H1 (cell line): ENCODE data around the gene PLEKHG4. TPM values are rescaled to one million over a fixed set of nuclear protein-coding genes. Genes with fewer than 3 reads are reported as not detected.

Experiments used
- CTCF ChIA-PET: fragments of 300-600 bp; sonication (Branson Sonifier 250); formaldehyde crosslinking; loops from one replicate; lab custom pipeline; 2021; ENCODE audit not compliant: partially characterized antibody; lab: Charles Lee
- POLR2A ChIA-PET: fragments of 300-600 bp; sonication (Branson Sonifier 250); formaldehyde crosslinking; loops from one replicate; lab custom pipeline; 2021; ENCODE audit warnings: inconsistent platforms; ENCODE audit not compliant: partially characterized antibody; lab: Charles Lee
- DNase-seq, 2 experiments: peaks; one replicate each; pipeline versions ENCODE4 v3.0.0 to v3.0.0-alpha.2; 2010 to 2022; ENCODE audit warnings: low spot score in 2 of 2, low read depth in 1 of 2, mixed read lengths in 1 of 2
- FAIRE-seq: peaks from 2 replicates; lab custom pipeline; 2011; peaks lifted over from hg19 to GRCh38; lab: Jason Lieb, UNC
- H2AFZ ChIP-seq: 2 replicates; pipeline ENCODE4 v1.8.1; 2012; ENCODE audit warnings: low read length, inconsistent platforms
- H2AK5ac ChIP-seq: 2 replicates; pipeline ENCODE4 v1.6.1; 2013; ENCODE audit warnings: low read depth, low read length
- H2BK120ac ChIP-seq: replicated peaks from 2 replicates; pipeline ENCODE3; 2013; ENCODE audit warnings: low read depth, low read length, inconsistent platforms
- H2BK12ac ChIP-seq: 2 replicates; pipeline ENCODE4 v1.6.1; 2013; ENCODE audit warnings: low read depth, low read length
- H2BK15ac ChIP-seq: 2 replicates; pipeline ENCODE4 v1.6.1; 2013; ENCODE audit warnings: low read length
- H2BK20ac ChIP-seq: 2 replicates; pipeline ENCODE4 v1.6.1; 2013; ENCODE audit warnings: low read length
- H2BK5ac ChIP-seq: 2 replicates; pipeline ENCODE4 v1.6.1; 2013; ENCODE audit warnings: low read depth, low read length
- H3K14ac ChIP-seq: 2 replicates; pipeline ENCODE4 v1.6.1; 2013; ENCODE audit warnings: inconsistent platforms; ENCODE audit not compliant: insufficient read length
- H3K18ac ChIP-seq: 2 replicates; pipeline ENCODE4 v1.6.1; 2013; ENCODE audit warnings: low read length; ENCODE audit errors: extremely low read depth
- H3K23ac ChIP-seq: 2 replicates; pipeline ENCODE4 v1.6.1; 2013; ENCODE audit warnings: inconsistent platforms; ENCODE audit not compliant: insufficient read length
- H3K23me2 ChIP-seq: 2 replicates; pipeline ENCODE4 v1.6.1; 2013; ENCODE audit warnings: low read depth, low read length
- H3K27ac ChIP-seq: 2 replicates; pipeline ENCODE4 v1.6.1; 2011; ENCODE audit warnings: low read depth, low read length, inconsistent platforms
- H3K27me3 ChIP-seq, 4 experiments: replicated peaks in 1 of 4; 1 replicate in 1 of 4; 2 replicates in 3 of 4; pipeline versions ENCODE4 v1.6.1 to v1.8.1; 2011 to 2013; ENCODE audit warnings: low read length in 3 of 4, mild to moderate bottlenecking in 3 of 4, inconsistent platforms in 2 of 4, mixed read lengths in 2 of 4, moderate library complexity in 1 of 4; ENCODE audit not compliant: control insufficient read depth in 3 of 4, insufficient read depth in 3 of 4; ENCODE audit errors: extremely low read depth in 1 of 4
- H3K36me3 ChIP-seq, 4 experiments: 2 replicates each; pipeline versions ENCODE4 v1.6.1 to v1.8.1; 2011 to 2013; ENCODE audit warnings: mild to moderate bottlenecking in 4 of 4, low read length in 3 of 4, moderate library complexity in 2 of 4, control low read depth in 1 of 4, inconsistent platforms in 1 of 4; ENCODE audit not compliant: insufficient read depth in 4 of 4, control insufficient read depth in 2 of 4
- H3K4ac ChIP-seq: replicated peaks from 2 replicates; pipeline ENCODE3; 2013; ENCODE audit warnings: low read length, low read depth, mixed read lengths, inconsistent platforms; ENCODE audit not compliant: insufficient read length
- H3K4me1 ChIP-seq, 4 experiments: replicated peaks in 1 of 4; 1 replicate in 1 of 4; 2 replicates in 3 of 4; pipeline versions ENCODE4 v1.6.1 to v1.8.1; 2011 to 2013; ENCODE audit warnings: low read length in 3 of 4, inconsistent platforms in 2 of 4, mixed read lengths in 1 of 4; ENCODE audit not compliant: insufficient read depth in 4 of 4, control insufficient read depth in 3 of 4
- H3K4me2 ChIP-seq, 2 experiments: 2 replicates each; pipeline versions ENCODE4 v1.6.1 to v1.8.1; 2011 to 2013; ENCODE audit warnings: low read depth in 2 of 2, low read length in 2 of 2, control low read depth in 1 of 2, inconsistent platforms in 1 of 2, mild to moderate bottlenecking in 1 of 2; ENCODE audit not compliant: insufficient read depth in 1 of 2
- H3K4me3 ChIP-seq, 4 experiments: fragments of 200-600, 300-600 bp in 1 of 4; sonication (generic), shearing (Covaris generic), sonication (Bioruptor Twin) in 1 of 4; 2 replicates each; pipeline versions ENCODE4 v1.5.1 to v1.8.1; 2011 to 2016; ENCODE audit warnings: low read length in 4 of 4, low read depth in 3 of 4, control low read depth in 2 of 4, inconsistent platforms in 2 of 4, mild to moderate bottlenecking in 2 of 4, mixed read lengths in 1 of 4, moderate library complexity in 1 of 4; ENCODE audit not compliant: insufficient read depth in 2 of 4; ENCODE audit errors: extremely low read depth in 1 of 4
- H3K56ac ChIP-seq: replicated peaks from 2 replicates; pipeline ENCODE3; 2013; ENCODE audit warnings: low read depth, mild to moderate bottlenecking, mixed read lengths, low read length, inconsistent platforms; ENCODE audit not compliant: insufficient read length
- H3K79me1 ChIP-seq: 2 replicates; pipeline ENCODE4 v1.6.1; 2013; ENCODE audit warnings: low read depth, low read length, control low read depth
- H3K79me2 ChIP-seq, 2 experiments: 2 replicates each; pipeline versions ENCODE4 v1.6.1 to v1.8.1; 2012 to 2013; ENCODE audit warnings: low read length in 2 of 2, mild to moderate bottlenecking in 2 of 2, inconsistent platforms in 1 of 2; ENCODE audit not compliant: insufficient read depth in 2 of 2, control insufficient read depth in 1 of 2
- H3K9ac ChIP-seq, 4 experiments: replicated peaks in 1 of 4; 1 replicate in 1 of 4; 2 replicates in 3 of 4; pipeline versions ENCODE4 v1.6.1 to v1.8.1; 2011 to 2013; ENCODE audit warnings: low read depth in 3 of 4, low read length in 3 of 4, control low read depth in 2 of 4, mild to moderate bottlenecking in 2 of 4, moderate library complexity in 2 of 4, inconsistent platforms in 1 of 4; ENCODE audit errors: extremely low read depth in 1 of 4
- H3K9me3 ChIP-seq, 2 experiments: 2 replicates each; pipeline versions ENCODE4 v1.6.1 to v1.8.1; 2012 to 2013; ENCODE audit warnings: mild to moderate bottlenecking in 2 of 2, moderate library complexity in 2 of 2, control low read depth in 1 of 2, inconsistent platforms in 1 of 2, low read depth in 1 of 2, low read length in 1 of 2, mixed read lengths in 1 of 2; ENCODE audit not compliant: insufficient read depth in 2 of 2
- H4K20me1 ChIP-seq, 2 experiments: replicated peaks in 1 of 2; 2 replicates each; pipeline versions ENCODE3 to v1.8.1; 2011 to 2013; ENCODE audit warnings: inconsistent platforms in 2 of 2, low read length in 2 of 2, mild to moderate bottlenecking in 1 of 2; ENCODE audit not compliant: insufficient read depth in 2 of 2, control insufficient read depth in 1 of 2
- H4K5ac ChIP-seq: 2 replicates; pipeline ENCODE4 v1.6.1; 2013; ENCODE audit warnings: low read length, low read depth, mixed read lengths, inconsistent platforms; ENCODE audit not compliant: insufficient read length
- H4K8ac ChIP-seq: 2 replicates; pipeline ENCODE4 v1.8.0; 2013; ENCODE audit warnings: mild to moderate bottlenecking, moderate library complexity, low read length, inconsistent platforms; ENCODE audit not compliant: insufficient read depth; ENCODE audit errors: extremely low read depth
- H4K91ac ChIP-seq: replicated peaks from 2 replicates; pipeline ENCODE3; 2013; ENCODE audit warnings: low read length, mixed read lengths, inconsistent platforms; ENCODE audit not compliant: insufficient read length
- FOSL1 ChIP-seq: IDR thresholded peaks from 2 replicates; pipeline ENCODE4 v1.6.1; 2011; ENCODE audit warnings: mild to moderate bottlenecking, low read depth, low read length, moderate library complexity; ENCODE audit not compliant: insufficient read depth
- MAFK ChIP-seq: IDR thresholded peaks from 2 replicates; pipeline ENCODE4 v1.6.1; 2012; ENCODE audit warnings: low read depth, mild to moderate bottlenecking, improper control_type of control experiment, low read length
- NRF1 ChIP-seq: IDR thresholded peaks from 2 replicates; pipeline ENCODE4 v1.6.1; 2011; ENCODE audit warnings: mild to moderate bottlenecking, low read depth, low read length, improper control_type of control experiment
- PHF8 ChIP-seq: fragments of 200-600 bp; sonication (generic); conservative IDR thresholded peaks from 2 replicates; pipeline ENCODE4 v1.7.1; 2012; ENCODE audit warnings: low read depth, mild to moderate bottlenecking, inconsistent platforms, low read length, moderate library complexity
- RAD21 ChIP-seq, 2 experiments: IDR thresholded peaks in 1 of 2; conservative IDR thresholded peaks in 1 of 2; 2 replicates each; pipeline ENCODE4 v1.6.1; 2011; ENCODE audit warnings: low read depth in 2 of 2, low read length in 2 of 2, improper control_type of control experiment in 1 of 2, inconsistent platforms in 1 of 2, mild to moderate bottlenecking in 1 of 2, moderate library complexity in 1 of 2
- RXRA ChIP-seq: IDR thresholded peaks from 2 replicates; pipeline ENCODE4 v1.6.1; 2011; ENCODE audit warnings: low read depth, mild to moderate bottlenecking, low read length, moderate library complexity; ENCODE audit not compliant: insufficient read depth
- TAF1 ChIP-seq: IDR thresholded peaks from 2 replicates; pipeline ENCODE4 v1.6.1; 2011; ENCODE audit warnings: mild to moderate bottlenecking, low read depth, low read length
- TBP ChIP-seq: IDR thresholded peaks from 2 replicates; pipeline ENCODE4 v1.6.1; 2011; ENCODE audit warnings: low read depth, low read length, improper control_type of control experiment
- YY1 ChIP-seq: IDR thresholded peaks from 2 replicates; pipeline ENCODE4 v1.6.1; 2011; ENCODE audit warnings: low read depth, mild to moderate bottlenecking, low read length
- WGBS, 2 experiments: shearing (Covaris generic) in 1 of 2; methylation state at CpG; one replicate each; pipeline versions ENCODE4 v1.1.6 to v1.1.7; 2013 to 2015; ENCODE audit warnings: low lambda C conversion rate in 2 of 2, mixed read lengths in 2 of 2, inconsistent platforms in 1 of 2, low coverage in 1 of 2, missing lambda C conversion rate in 1 of 2; ENCODE audit not compliant: insufficient replicate concordance in 2 of 2, insufficient coverage in 1 of 2, insufficient read length in 1 of 2; ENCODE audit errors: extremely low coverage in 1 of 2, missing lambda C conversion rate in 1 of 2; 5-methylcytosine and 5-hydroxymethylcytosine counted together
- polyA plus RNA-seq, 7 experiments: library from polyadenylated mRNA; depleted of rRNA in 3 of 7; stranded (reverse) in 5 of 7; unstranded in 2 of 7; fragments of >200 nt in 5 of 7; fragments of 200-250 nt in 2 of 7; gene quantifications; 1 replicate in 5 of 7; 2 replicates in 1 of 7; 4 replicates in 1 of 7; pipeline versions ENCODE4 v1.2.1 to v1.2.3, GENCODE V29; 2011 to 2013; ENCODE audit warnings: missing spikeins in 2 of 7, mixed read lengths in 2 of 7
- total RNA-seq: library from RNA; stranded (reverse); fragmentation: NEBNext Ultra II Directional; extraction: Animal tissue kit (Norgen Biotek cat#: 25700); gene quantifications from 2 replicates; pipeline ENCODE4 v1.2.1, GENCODE V29; 2021

Gene PLEKHG4
- total and polyA plus RNA-seq, 2 of the 8 experiments (the other 6 are each of a cell fraction or from before 2014, with no cell fraction given): 7.7 to 11.1 TPM

- H4K91ac ChIP-seq: no peak overlapping the region
- WGBS, 2 experiments: 94% methylated on average over 4 of the region's 4 CpGs; no CpG with 5 or more reads in 1 of the 2 experiments
- peaks cover 1% of the 10 kb centered on the region; the same call in 1 of the 2 replicates for H3K23me2 ChIP-seq
- no peak overlapping the region for H3K14ac ChIP-seq
- no peak for FAIRE-seq
- no peak overlapping the region for H3K56ac ChIP-seq
- TF ChIP-seq RAD21 (IDR thresholded peaks at IDR 0.05 in 1 of 2, conservative IDR thresholded peaks at IDR 0.05 in 1 of 2; ENCODE audit: low read depth in 2 of 2, low read length in 2 of 2): no peak
- no peak for TF ChIP-seq PHF8
- no peak for TF ChIP-seq NRF1
- TF ChIP-seq MAFK: no peak
- no peak for TF ChIP-seq RXRA
- TF ChIP-seq YY1: no peak
- no peak for TF ChIP-seq TBP
- TF ChIP-seq FOSL1: no peak
- TF ChIP-seq TAF1: no peak
- TF ChIP-seq, all 59 proteins: peak for 0
- Histone ChIP-seq H3K9ac (no peak overlapping the region), H2BK5ac (0 out of 2 replicates have a peak overlapping the region, but pooled peaks have one; percentile 16), H2AFZ (no peak overlapping the region), H3K36me3 (peaks cover under 1 to 10% (median 5%) of the 10 kb centered on the region in 4 experiments; a peak in 3 of 8 replicates), H3K79me2 (peaks cover 0 to 21% of the 10 kb centered on the region in 2 experiments; a peak in 2 of 4 replicates), H3K4ac (no peak overlapping the region), H2BK120ac (no peak overlapping the region), H2BK20ac (no peak overlapping the region), H3K4me1 (peaks cover 12 to 23% (median 14%) of the 10 kb centered on the region in 4 experiments), H4K20me1 (peaks cover 0 to 2% of the 10 kb centered on the region in 2 experiments), H3K4me2 (no peak overlapping the region; a peak in 1 of 4 replicates), H3K18ac (no peak overlapping the region; the same call in 1 of the 2 replicates), H3K23ac (no peak overlapping the region), H3K27ac (no peak overlapping the region), H3K4me3 (no peak overlapping the region), H3K9me3 (no peaks in the 10 kb centered on the region), H2BK15ac (no peak overlapping the region), H4K8ac (no peak overlapping the region), H4K5ac (no peak overlapping the region), H2BK12ac (0 out of 2 replicates have a peak overlapping the region, but pooled peaks have one; percentile 94), H3K27me3 (no peaks in the 10 kb centered on the region), H3K79me1 (peaks cover 18% of the 10 kb centered on the region), H2AK5ac (0 out of 2 replicates have a peak overlapping the region, but pooled peaks have one; percentile 33)
- ChIA-PET POLR2A (interaction anchor here (1.0 to 1.7 kb wide), 2 partner anchors 10 to 14 kb away, joined by 3 to 5 read pairs; no protein-coding TSS in a partner anchor), CTCF (interaction anchor here (0.5 to 1.6 kb wide), 6 partner anchors 14 to 146 kb away, joined by 3 to 6 read pairs (median 4); no protein-coding TSS in a partner anchor)
- DNase-seq: no peak
Observed at GRCh38 chr16:67242138-67242730, 37.1 kb upstream of the PLEKHG4 start.
